HCT116 (cell line): ENCODE data around the gene IRX6. TPM values are rescaled to one million over a fixed set of nuclear protein-coding genes. Genes with fewer than 3 reads are reported as not detected.

ENCODE experiments used
- ATAC-seq: fragments of 200-7000 bp; cut with Tn5 transposase; 2 replicates; pipeline ENCODE4 v1.9.1; 2020; ENCODE audit warnings: mild to moderate bottlenecking, moderate library complexity
- BruUV-seq: library from RNA; stranded (reverse); fragments of 400-500 nt; replicated peaks from 2 replicates; lab custom pipeline; 2021; lab: Mats Ljungman, UMichigan
- CTCF ChIA-PET: fragments of 300-600 bp; sonication (Branson Sonifier 250); formaldehyde crosslinking; loops from one replicate; lab custom pipeline; 2021; ENCODE audit warnings: antibody characterized with exemption; lab: Charles Lee
- POLR2A ChIA-PET: fragments of 300-600, 350-600 bp; sonication (Branson Sonifier 250); formaldehyde crosslinking; loops from one replicate; lab custom pipeline; 2021; ENCODE audit warnings: antibody characterized with exemption; lab: Charles Lee
- RAD21 ChIA-PET, 2 experiments: fragments of 300-600 bp; sonication (Branson Sonifier 250); formaldehyde crosslinking; loops; one replicate each; lab custom pipeline; 2023; ENCODE audit warnings: low total read pairs in 2 of 2; ENCODE audit not compliant: uncharacterized antibody in 2 of 2, unreplicated experiment in 2 of 2, low non-redundant PET in 1 of 2; lab: Charles Lee
- DNase-seq: peaks from one replicate; pipeline ENCODE4 v3.0.0-alpha.2; 2010; ENCODE audit warnings: low read depth, low spot score
- H2AFZ ChIP-seq: fragments of 200-600 bp; shearing (Covaris generic), sonication (generic); 2 replicates; pipeline ENCODE4 v1.6.1; 2017; ENCODE audit warnings: low read depth, mixed run types, mixed read lengths, antibody characterized with exemption, low read length; ENCODE audit not compliant: poor library complexity, severe bottlenecking
- H3K27ac ChIP-seq: 2 replicates; pipeline ENCODE4 v1.5.1; 2012; ENCODE audit warnings: low read depth, low read length
- H3K27me3 ChIP-seq: fragments of 200-600 bp; sonication (generic); 2 replicates; pipeline ENCODE4 v1.6.1; 2016; ENCODE audit warnings: mixed run types, low read length, mixed read lengths; ENCODE audit not compliant: insufficient read depth
- H3K36me3 ChIP-seq, 2 experiments: fragments of 200-500 bp in 1 of 2; fragments of 200-600 bp in 1 of 2; sonication (Bioruptor generic) in 1 of 2; sonication (generic) in 1 of 2; 2 replicates each; pipeline versions ENCODE4 v1.5.1 to v1.6.1; 2014 to 2016; ENCODE audit warnings: low read length in 2 of 2, inconsistent platforms in 1 of 2, mixed read lengths in 1 of 2, mixed run types in 1 of 2; ENCODE audit not compliant: insufficient read depth in 2 of 2, control insufficient read depth in 1 of 2
- H3K4me1 ChIP-seq, 2 experiments: fragments of 200-600 bp in 1 of 2; sonication (generic) in 1 of 2; 2 replicates each; pipeline versions ENCODE4 v1.5.1 to v1.6.1; 2012 to 2017; ENCODE audit warnings: low read length in 2 of 2, inconsistent platforms in 1 of 2, mild to moderate bottlenecking in 1 of 2, mixed read lengths in 1 of 2, mixed run types in 1 of 2, moderate library complexity in 1 of 2; ENCODE audit not compliant: insufficient read depth in 2 of 2, control insufficient read depth in 1 of 2
- H3K4me2 ChIP-seq: fragments of 200-600 bp; sonication (generic); 2 replicates; pipeline ENCODE4 v1.6.1; 2017; ENCODE audit warnings: mixed run types, low read length, mixed read lengths
- H3K4me3 ChIP-seq, 2 experiments: fragments of 200-600 bp in 1 of 2; sonication (generic) in 1 of 2; replicated peaks in 1 of 2; 2 replicates each; pipeline ENCODE4 v1.5.1; 2011 to 2016; ENCODE audit warnings: low read length in 2 of 2, control low read depth in 1 of 2, low read depth in 1 of 2, mild to moderate bottlenecking in 1 of 2, mixed read lengths in 1 of 2, mixed run types in 1 of 2
- H3K79me2 ChIP-seq: fragments of 200-600 bp; sonication (generic); 2 replicates; pipeline ENCODE4 v1.6.1; 2017; ENCODE audit warnings: mild to moderate bottlenecking, mixed run types, low read length, moderate library complexity, mixed read lengths; ENCODE audit not compliant: insufficient read depth
- H3K9ac ChIP-seq: fragments of 200-600 bp; sonication (generic); 2 replicates; pipeline ENCODE4 v1.6.1; 2016; ENCODE audit warnings: low read length, mixed read lengths
- H3K9me2 ChIP-seq: fragments of 200-600 bp; sonication (generic), shearing (Covaris generic); 2 replicates; pipeline ENCODE4 v1.6.1; 2017; ENCODE audit warnings: mixed run types, mild to moderate bottlenecking, moderate library complexity; ENCODE audit not compliant: insufficient read depth
- H3K9me3 ChIP-seq, 2 experiments: fragments of 200-500 bp in 1 of 2; fragments of 200-600 bp in 1 of 2; sonication (Bioruptor generic) in 1 of 2; sonication (generic) in 1 of 2; 2 replicates each; pipeline ENCODE4 v1.6.1; 2014 to 2017; ENCODE audit warnings: low read length in 2 of 2, mixed read lengths in 2 of 2, inconsistent platforms in 1 of 2, low read depth in 1 of 2, mild to moderate bottlenecking in 1 of 2, mixed run types in 1 of 2, moderate library complexity in 1 of 2; ENCODE audit not compliant: control insufficient read depth in 1 of 2, insufficient read depth in 1 of 2
- H4K20me1 ChIP-seq: fragments of 200-600 bp; sonication (generic), shearing (Covaris generic); 2 replicates; pipeline ENCODE4 v1.6.1; 2017; ENCODE audit warnings: mixed run types, mild to moderate bottlenecking, moderate library complexity; ENCODE audit not compliant: insufficient read depth
- CBX3 ChIP-seq: IDR thresholded peaks from 2 replicates; pipeline ENCODE4 v1.6.1; 2012; ENCODE audit warnings: low read depth
- CEBPB ChIP-seq: IDR thresholded peaks from 2 replicates; pipeline ENCODE4 v1.6.1; 2012; ENCODE audit warnings: low read depth
- EGR1 ChIP-seq: IDR thresholded peaks from 2 replicates; pipeline ENCODE4 v1.6.1; 2012; ENCODE audit warnings: low read depth
- ELF1 ChIP-seq: IDR thresholded peaks from 2 replicates; pipeline ENCODE4 v1.6.1; 2012; ENCODE audit warnings: low read depth, borderline replicate concordance
- EZH2 ChIP-seq: fragments of 200-600 bp; sonication (generic); IDR thresholded peaks from 2 replicates; pipeline ENCODE4 v1.6.1; 2017; ENCODE audit warnings: antibody characterized with exemption, mixed run types
- FOSL1 ChIP-seq: IDR thresholded peaks from 2 replicates; pipeline ENCODE4 v1.6.1; 2012; ENCODE audit warnings: low read depth
- POLR2AphosphoS5 ChIP-seq: IDR thresholded peaks from 2 replicates; pipeline ENCODE4 v1.6.1; 2011; ENCODE audit warnings: mild to moderate bottlenecking, low read depth, low read length, moderate library complexity
- RAD21 ChIP-seq: IDR thresholded peaks from 2 replicates; pipeline ENCODE4 v1.6.1; 2012; ENCODE audit warnings: low read depth, mild to moderate bottlenecking
- SIN3A ChIP-seq: IDR thresholded peaks from 2 replicates; pipeline ENCODE4 v1.6.1; 2012; ENCODE audit warnings: low read depth
- SRF ChIP-seq: IDR thresholded peaks from 2 replicates; pipeline ENCODE4 v1.6.1; 2012; ENCODE audit warnings: low read depth
- TCF7L2 ChIP-seq: IDR thresholded peaks from 2 replicates; pipeline ENCODE4 v1.7.0; 2011; ENCODE audit warnings: borderline replicate concordance, inconsistent platforms; ENCODE audit not compliant: insufficient read depth, insufficient read length; ENCODE audit errors: extremely low read depth
- YY1 ChIP-seq: IDR thresholded peaks from 2 replicates; pipeline ENCODE4 v1.6.1; 2011; ENCODE audit warnings: low read length, low read depth, moderate library complexity, mild to moderate bottlenecking; ENCODE audit not compliant: insufficient replicate concordance; ENCODE audit errors: extremely low read depth
- intact Hi-C: fragments of 100-400 bp; cut with micrococcal nuclease; formaldehyde crosslinking; loops from 2 replicates; pipeline ENCODE4 v1.10.0; 2022
- total RNA-seq: library from RNA; stranded (reverse); gene quantifications from one replicate; pipeline ENCODE4 v1.2.1, GENCODE V29; 2021; ENCODE audit not compliant: unreplicated experiment
- TF ChIP-seq, protein P1 (sequence below): IDR thresholded peaks from 2 replicates; pipeline ENCODE4 v1.6.1; 2012
- TF ChIP-seq, protein P2 (sequence below): IDR thresholded peaks from 2 replicates; pipeline ENCODE4 v1.6.1; 2011; ENCODE audit warnings: mild to moderate bottlenecking, low read length, moderate library complexity; ENCODE audit not compliant: insufficient replicate concordance; ENCODE audit errors: extremely low read depth
- TF ChIP-seq, protein P3 (sequence below): IDR thresholded peaks from 2 replicates; pipeline ENCODE4 v1.6.1; 2012
- TF ChIP-seq, protein P4 (sequence below), 3 experiments: fragments of 200-600 bp in 1 of 3; sonication (generic) in 1 of 3; IDR thresholded peaks in 2 of 3; conservative IDR thresholded peaks in 1 of 3; 2 replicates each; pipeline ENCODE4 v1.5.1; 2012 to 2017; ENCODE audit warnings: low read depth in 2 of 3, low read length in 2 of 3, antibody characterized with exemption in 1 of 3, borderline replicate concordance in 1 of 3, control low read depth in 1 of 3, mild to moderate bottlenecking in 1 of 3, mixed read lengths in 1 of 3, mixed run types in 1 of 3, moderate library complexity in 1 of 3; ENCODE audit not compliant: insufficient read depth in 1 of 3

Gene IRX6
- total RNA-seq, 1 experiment from 2014 or later: not detected

DNA sequence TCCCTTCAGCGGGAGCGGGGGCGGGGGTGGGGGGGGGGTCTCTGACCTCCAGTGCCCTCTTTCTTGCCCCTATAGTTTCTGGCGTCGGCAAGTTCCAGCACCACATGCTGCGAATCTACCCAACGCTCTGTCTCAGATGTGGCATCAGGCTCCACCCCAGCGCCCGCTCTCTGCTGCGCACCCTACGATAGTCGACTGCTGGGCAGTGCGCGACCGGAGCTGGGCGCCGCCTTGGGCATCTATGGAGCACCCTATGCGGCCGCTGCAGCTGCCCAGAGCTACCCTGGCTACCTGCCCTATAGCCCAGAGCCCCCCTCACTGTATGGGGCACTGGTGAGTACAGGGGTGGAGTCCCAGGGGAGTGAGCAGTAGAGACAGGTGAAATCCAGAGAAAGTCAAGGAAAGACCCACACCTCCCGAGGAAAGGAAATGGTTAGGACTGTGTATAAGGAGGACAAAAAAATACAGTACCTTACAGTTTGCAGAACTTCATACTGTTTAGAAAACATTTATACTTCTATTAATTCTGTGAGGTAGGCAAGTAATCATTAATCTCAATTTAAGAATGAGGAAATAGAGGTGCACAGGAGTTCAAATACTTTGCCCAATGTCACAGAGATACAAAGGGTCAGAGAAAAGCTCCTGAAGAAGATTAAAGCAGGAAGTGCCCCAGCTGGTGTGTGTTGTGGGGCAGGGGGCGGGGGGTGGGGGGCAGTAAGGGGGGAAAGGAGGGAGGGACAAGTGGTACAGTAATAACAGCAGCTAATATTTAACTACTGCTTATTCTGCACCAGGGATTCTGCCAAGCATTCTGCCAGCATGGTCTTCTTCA is 2.5 kb downstream of the IRX6 start:
- DNase-seq (no peak), ATAC-seq (no peak)
- H3K79me2 ChIP-seq: no peaks in the 10 kb centered on the region
- no peak for TF ChIP-seq RAD21
- TF ChIP-seq, protein P1, sequence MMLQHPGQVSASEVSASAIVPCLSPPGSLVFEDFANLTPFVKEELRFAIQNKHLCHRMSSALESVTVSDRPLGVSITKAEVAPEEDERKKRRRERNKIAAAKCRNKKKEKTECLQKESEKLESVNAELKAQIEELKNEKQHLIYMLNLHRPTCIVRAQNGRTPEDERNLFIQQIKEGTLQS: no peak
- TF ChIP-seq TCF7L2: no peak
- no peak for TF ChIP-seq POLR2AphosphoS5
- no peak for TF ChIP-seq EZH2
- TF ChIP-seq ELF1: no peak
- TF ChIP-seq CBX3: no peak
- no peak for TF ChIP-seq CEBPB
- TF ChIP-seq FOSL1: no peak
- TF ChIP-seq, protein P2, sequence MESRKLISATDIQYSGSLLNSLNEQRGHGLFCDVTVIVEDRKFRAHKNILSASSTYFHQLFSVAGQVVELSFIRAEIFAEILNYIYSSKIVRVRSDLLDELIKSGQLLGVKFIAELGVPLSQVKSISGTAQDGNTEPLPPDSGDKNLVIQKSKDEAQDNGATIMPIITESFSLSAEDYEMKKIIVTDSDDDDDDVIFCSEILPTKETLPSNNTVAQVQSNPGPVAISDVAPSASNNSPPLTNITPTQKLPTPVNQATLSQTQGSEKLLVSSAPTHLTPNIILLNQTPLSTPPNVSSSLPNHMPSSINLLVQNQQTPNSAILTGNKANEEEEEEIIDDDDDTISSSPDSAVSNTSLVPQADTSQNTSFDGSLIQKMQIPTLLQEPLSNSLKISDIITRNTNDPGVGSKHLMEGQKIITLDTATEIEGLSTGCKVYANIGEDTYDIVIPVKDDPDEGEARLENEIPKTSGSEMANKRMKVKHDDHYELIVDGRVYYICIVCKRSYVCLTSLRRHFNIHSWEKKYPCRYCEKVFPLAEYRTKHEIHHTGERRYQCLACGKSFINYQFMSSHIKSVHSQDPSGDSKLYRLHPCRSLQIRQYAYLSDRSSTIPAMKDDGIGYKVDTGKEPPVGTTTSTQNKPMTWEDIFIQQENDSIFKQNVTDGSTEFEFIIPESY: no peak
- TF ChIP-seq, protein P3, sequence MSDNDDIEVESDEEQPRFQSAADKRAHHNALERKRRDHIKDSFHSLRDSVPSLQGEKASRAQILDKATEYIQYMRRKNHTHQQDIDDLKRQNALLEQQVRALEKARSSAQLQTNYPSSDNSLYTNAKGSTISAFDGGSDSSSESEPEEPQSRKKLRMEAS: no peak
- no peak for TF ChIP-seq SRF
- no peak for TF ChIP-seq SIN3A
- no peak for TF ChIP-seq YY1
- TF ChIP-seq, protein P4, sequence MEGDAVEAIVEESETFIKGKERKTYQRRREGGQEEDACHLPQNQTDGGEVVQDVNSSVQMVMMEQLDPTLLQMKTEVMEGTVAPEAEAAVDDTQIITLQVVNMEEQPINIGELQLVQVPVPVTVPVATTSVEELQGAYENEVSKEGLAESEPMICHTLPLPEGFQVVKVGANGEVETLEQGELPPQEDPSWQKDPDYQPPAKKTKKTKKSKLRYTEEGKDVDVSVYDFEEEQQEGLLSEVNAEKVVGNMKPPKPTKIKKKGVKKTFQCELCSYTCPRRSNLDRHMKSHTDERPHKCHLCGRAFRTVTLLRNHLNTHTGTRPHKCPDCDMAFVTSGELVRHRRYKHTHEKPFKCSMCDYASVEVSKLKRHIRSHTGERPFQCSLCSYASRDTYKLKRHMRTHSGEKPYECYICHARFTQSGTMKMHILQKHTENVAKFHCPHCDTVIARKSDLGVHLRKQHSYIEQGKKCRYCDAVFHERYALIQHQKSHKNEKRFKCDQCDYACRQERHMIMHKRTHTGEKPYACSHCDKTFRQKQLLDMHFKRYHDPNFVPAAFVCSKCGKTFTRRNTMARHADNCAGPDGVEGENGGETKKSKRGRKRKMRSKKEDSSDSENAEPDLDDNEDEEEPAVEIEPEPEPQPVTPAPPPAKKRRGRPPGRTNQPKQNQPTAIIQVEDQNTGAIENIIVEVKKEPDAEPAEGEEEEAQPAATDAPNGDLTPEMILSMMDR (IDR thresholded peaks at IDR 0.05 in 2 of 3, conservative IDR thresholded peaks at IDR 0.05 in 1 of 3; ENCODE audit: borderline replicate concordance in 1 of 3, insufficient read depth in 1 of 3, low read depth in 2 of 3, low read length in 2 of 3): no peak
- TF ChIP-seq EGR1: no peak
- intact Hi-C loops: no loop called here
- no peak overlapping the region for H3K9ac ChIP-seq
- H3K9me3 ChIP-seq: no peaks in the 10 kb centered on the region
- H3K27me3 ChIP-seq: peaks cover 21% of the 10 kb centered on the region
- ChIA-PET CTCF (no interaction called here), RAD21 (no interaction called here), POLR2A (no interaction called here)
- no peak overlapping the region for H3K4me3 ChIP-seq
- H3K27ac ChIP-seq: no peak overlapping the region
- no peaks in the 10 kb centered on the region for H3K9me2 ChIP-seq
- H4K20me1 ChIP-seq: no peaks in the 10 kb centered on the region
- no TSS peak for BruUV-seq
- no peak overlapping the region for H3K4me2 ChIP-seq
- no peak overlapping the region for H2AFZ ChIP-seq
- H3K4me1 ChIP-seq: no peaks in the 10 kb centered on the region
- H3K36me3 ChIP-seq: no peaks in the 10 kb centered on the region
